ENCODE results near the gene PRRC2C.
"Not testable (repeated sequence)": the region's sequence is repeated elsewhere in the genome, so short reads cannot be mapped to it uniquely, and the experiment has no call there.

The PRRC2C gene

DNA sequence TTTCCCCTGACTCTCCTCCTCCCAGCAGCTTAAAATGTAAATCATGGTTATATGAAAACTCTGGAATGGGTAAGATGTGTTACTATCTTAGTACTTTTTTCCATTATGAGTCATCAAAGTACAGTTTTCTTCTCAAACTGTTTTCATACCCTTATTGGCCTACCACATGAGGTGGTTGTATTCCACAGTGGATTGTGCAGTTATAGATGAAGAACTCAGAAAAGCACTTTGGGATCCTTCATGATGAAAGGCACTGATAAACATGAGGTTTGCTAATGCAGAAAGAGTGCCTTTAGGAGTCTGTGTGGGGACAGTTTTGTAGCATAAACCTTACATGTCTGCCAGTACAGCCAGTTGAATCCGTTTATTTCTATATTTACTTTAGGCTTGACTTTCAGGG lies 104.7 kb downstream of the PRRC2C start:
- no peak for DNase-seq

DNA sequence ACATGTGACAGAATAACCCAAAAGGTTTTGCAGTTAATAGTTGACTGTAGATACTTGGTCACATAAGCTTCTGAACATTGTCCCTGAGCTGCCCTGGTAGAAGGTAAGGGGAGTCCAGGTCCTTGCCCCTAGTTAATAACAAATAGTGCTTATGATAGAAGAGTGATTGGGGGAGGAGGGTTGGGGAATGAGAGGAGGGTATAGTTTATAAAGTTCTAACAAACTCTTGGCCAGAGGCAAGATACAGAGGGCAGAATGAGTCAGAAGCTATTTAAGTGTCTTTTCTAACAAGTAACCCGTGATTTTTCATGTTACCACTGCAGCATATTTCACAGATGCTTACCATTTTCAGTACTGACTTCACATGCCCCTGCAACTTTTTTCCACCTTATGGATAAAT lies 110.0 kb downstream of the PRRC2C start:
- DNase-seq = no peak

DNA sequence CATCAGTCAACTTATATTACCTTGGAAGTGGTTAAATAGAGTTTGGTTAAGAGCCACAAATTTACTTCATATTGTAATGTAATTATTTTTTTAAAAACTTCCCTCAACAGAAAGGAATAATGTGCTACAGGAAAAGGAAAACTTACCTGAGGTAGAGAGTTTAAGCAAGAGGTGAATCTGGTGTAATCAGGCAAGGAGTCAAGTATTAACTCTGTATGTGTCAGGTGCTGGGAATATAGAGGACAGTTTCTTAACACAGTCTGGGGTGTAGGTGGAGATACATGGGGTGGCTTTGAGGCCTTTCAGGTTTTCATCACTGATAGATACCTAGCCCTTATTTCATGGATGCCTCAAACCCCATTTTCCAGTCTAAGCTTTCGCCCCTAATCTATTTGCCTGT lies 110.8 kb downstream of the PRRC2C start:
- no peak for DNase-seq

DNA sequence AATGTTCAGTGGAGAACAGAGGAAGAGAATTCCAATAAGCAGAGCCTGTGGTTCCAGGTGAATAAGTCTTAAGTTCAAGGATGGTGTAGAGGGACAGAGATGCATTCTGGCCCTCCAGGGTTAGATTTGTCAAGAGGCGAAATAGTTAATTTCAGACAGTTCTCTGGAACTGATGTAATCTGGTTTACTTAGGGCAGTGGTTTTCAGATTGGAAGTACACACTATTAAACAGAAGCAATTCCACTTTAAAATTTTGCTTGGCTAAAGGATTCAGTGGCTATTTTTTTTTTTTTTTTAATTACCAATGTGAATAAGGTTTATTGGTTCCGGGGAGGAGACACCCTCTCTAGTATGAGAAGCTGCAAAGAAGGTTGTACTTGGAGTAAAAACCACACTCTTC lies 111.4 kb downstream of the PRRC2C start:
- no peak for DNase-seq

DNA sequence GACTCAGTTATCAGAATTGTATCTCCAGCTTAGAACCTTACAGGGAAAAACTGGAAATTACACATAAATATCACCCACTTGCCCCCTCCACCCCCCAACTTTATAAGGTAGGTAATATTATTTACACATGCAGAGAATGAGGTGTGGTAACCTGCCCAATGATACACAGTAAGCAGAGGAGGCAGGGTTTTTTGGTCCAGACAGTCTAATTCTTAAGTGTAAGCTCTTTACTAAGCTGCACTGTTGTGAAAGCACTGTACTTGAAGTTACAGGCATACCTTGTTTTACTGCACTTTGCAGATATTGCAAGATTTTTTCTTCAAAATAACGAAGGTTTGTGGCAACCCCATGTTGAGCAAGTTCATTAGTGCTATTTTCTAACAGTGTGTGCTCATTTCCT lies 111.9 kb downstream of the PRRC2C start:
- DNase-seq = no peak

DNA sequence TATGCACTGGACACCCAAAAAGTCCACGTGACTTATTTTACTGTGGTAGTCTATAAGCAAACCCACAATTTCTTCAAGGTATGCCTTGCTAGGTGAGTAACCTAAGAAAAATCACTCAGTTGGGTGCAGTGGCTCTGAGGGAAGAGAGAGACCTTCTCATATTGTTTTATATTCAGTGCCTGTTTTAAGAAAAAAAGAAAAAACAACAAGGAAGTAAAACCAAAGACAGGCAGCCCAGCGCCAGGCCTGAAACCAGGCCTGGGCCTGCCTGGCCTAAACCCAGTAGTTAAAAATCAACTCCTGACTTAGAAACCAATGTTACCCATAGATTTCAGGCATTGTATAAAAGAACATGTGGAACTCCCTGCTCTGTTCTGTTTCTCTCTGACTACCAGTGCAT lies 115.0 kb downstream of the PRRC2C start:
- DNase-seq = not testable (repeated sequence)

DNA sequence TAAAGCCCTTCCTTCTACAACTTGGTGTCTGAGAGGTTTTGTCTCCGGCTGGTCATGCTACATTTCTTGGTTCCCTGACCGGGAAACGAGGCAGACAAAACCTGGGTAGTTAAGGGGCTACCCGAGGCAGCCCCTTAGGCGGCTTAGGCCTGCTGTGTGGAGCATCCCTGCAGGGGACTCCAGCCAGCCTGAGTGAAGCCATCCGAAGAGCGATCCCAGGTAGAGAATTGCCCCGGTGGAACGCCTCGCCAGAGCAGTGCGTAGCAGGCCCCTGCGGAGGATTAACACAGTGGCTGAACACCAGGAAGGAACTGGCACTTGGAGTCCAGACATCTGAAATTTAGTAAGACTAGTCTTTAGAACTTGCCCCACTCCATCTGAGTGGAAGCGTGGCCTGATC lies 115.5 kb downstream of the PRRC2C start:
- DNase-seq = no peak

DNA sequence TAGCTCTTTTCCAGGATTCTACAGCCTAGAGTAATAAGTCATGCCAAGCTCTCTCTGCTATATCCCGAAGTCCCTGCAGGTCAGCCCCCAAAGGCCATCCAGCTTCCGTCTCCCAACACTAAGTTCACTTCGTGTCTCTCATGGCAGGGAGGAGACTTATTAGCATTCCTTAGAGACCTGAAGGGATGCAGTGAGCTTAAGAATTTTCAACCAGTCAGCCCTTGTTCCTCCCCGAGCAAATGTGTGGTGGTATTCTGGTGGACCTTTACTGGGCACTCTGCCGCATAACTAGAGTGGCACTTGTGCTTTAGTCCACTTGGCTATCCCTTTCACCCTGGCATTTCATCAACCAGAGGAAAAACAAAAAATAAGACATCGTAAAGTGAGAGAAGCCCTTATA lies 117.7 kb downstream of the PRRC2C start:
- DNase-seq = not testable (repeated sequence)

DNA sequence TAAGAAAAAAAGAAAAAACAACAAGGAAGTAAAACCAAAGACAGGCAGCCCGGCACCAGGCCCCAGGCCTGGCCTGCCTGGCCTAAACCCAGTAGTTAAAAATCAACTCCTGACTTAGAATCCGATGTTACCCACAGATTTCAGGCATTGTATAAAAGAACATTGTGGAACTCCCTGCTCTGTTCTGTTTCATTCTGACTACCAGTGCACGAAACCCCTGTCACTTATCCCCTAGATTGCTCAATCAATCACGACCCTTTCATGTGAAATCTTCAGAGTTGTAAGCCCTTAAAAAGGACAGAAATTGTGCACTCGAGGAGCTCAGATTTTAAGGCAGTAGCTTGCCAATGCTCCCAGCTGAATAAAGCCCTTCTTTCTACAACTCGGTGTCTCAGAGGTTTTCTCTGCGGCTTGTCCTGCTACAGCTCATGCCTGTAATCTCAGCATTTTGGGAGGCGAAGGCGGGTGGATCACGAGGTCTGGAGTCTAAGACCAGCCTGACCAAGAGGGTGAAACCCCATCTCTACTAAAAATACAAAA lies 121.1 kb downstream of the PRRC2C start:
- no peak for DNase-seq

DNA sequence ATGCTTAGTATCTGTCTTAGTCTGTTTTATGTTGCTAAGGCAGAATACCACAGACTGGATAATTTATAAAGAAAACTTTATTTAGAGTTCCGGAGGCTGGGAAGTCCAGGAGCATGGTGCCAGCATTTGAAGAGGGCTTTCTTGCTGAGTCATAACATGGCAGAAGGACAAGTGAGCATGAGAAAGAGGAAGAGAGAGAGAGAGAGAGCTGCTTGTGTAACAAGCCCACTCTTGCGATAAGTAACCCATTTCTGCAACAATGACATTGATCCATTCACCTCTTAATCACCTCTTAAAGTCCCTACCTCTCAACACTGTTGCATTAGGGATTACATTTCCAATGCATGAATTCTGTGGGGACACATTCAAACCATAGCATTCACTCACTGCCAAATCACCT lies 125.1 kb downstream of the PRRC2C start:
- DNase-seq = no peak

DNA sequence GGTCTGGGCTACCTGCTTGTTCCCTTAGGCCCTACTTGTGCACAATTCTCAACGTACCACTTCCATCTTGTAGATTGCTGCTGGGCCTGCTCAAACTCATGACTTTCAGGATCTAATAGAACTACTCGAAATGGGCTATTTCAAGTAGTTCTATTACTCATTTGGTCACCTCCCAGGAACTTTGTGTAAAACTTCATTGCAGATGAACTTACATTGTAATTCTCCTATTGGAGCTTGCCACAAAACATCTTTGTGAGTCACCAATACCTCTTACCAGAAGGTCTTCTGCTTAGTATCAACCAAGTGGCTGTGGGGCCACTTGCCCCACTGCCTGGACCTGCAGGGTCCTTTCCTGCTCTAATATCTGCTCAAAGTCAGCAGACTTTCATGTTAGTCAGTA lies 126.0 kb downstream of the PRRC2C start:
- DNase-seq = no peak

DNA sequence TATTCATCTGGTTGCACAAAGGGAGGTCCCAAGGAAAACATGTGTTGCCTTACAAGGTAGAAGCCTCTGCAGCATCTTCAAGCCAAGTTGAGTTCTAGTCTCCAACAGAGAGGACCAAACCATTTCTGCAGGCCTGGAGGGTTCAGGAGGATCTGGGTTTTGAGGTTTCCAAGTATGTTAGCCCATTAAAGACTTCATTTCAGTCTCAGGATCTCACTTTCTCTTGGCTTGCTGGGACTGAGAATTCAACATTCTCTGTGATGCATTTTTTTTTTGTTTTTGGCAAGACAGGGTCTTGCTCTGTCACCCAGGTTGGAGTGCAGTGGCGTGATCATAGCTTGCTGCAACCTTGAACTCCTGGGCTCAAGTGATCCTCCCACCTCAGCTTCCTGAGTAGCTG lies 128.0 kb downstream of the PRRC2C start:
- DNase-seq = no peak

DNA sequence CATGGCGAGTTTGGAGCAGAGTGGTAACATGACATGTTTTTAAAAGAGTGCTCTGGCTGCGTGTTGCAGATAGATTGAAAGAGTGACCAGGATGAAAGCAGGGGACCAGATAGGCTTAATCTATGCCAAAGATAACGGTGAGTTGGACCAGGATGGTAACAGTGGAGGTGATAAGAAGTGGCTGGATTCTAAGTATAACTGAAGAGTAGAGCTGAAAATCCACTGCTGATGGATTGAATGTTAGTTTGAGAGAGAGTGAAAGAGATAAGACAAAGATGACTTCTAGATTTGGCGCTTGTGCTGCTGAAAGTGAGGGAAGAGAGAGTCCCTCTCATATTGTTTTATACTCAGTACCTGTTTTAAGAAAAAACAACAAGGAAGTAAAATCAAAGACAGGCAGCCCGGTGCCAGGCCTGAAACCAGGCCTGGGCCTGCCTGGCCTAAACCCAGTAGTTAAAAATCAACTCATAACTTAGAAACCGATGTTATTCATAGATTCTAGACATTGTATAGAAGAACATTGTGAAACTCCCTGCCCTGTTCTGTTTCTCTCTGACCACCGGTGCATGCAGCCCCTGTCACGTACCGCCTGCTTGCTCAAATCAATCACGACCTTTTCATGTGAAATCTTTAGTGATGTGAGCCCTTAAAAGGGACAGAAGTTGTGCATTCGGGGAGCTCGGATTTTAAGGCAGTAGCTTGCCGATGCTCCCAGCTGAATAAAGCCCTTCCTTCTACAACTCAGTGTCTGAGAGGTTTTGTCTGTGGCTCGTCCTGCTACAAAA lies 130.0 kb downstream of the PRRC2C start:
- not testable (repeated sequence) for DNase-seq

DNA sequence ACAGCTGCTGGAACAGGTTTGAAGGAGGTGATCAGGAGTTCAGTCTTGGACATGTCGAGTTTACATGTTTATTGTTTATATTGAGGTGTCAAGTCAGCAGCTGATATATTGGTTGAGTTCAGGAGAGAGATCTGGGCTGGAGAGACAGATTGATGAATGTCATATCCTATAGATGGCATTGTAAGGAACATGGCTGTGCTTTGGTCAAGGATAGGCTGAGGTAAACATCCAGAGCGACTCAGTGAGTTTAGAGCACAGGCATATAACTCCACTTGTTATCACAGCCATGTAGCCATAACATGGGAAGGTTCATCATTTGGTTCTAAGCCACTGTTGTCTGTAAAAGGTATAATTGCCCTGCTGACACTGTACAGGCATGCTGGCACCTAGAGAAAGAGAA lies 131.3 kb downstream of the PRRC2C start:
- no peak for DNase-seq

DNA sequence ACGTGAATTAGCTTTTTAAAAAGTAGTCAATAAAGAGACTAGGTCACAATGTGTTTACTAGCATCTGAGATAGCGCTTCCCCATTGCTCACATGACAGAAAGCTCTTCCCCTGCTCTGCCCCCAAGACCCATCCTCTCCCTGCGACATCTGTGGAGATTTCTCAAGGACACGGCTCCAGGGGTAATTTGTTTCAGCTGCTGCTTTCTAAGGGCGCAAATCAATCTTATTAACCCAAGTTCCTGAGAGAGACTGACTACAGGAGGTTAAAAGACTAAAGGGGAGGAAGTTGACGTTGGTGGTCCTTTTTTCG lies 136.8 kb downstream of the PRRC2C start, which contains the start of gene MYOCOS:
MYOCOS (plus strand) TSS at position 92 of the 311 bp plus-strand sequence. CDS start 1,641 bp downstream, outside the sequence.
- DNase-seq = no peak

DNA sequence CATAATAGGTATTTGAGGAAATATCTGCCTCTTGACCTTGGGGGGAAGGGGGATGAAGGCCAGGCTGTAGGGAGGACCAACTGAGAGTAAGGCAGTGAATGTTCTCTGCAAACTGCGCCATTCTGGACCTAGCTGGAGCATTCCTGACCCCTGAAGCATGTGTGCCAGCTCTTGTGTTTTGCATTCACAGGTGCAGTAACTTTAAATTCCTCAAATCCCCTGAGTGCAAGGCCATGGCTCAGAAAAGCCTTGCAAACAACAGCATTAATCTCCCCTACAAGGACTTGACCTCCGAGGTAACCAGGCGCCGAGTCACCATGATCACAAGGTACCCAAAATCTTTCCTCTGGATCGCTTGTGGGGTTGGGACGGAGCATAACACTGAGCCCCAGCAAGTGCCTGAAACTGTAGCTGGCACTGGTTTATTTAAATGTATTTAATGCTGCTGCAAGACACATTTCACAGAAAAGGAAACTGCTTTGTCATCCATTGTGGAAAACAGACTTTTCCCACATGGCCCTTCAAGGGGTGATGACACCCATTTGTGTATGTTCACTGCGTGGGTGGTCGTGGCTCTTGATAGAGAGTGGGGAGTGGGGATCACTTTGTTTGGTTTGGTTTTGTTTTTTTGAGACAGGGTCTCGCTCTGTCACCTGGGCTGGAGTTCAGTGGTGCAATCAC lies 138.5 kb downstream of the PRRC2C start:
- DNase-seq = no peak

DNA sequence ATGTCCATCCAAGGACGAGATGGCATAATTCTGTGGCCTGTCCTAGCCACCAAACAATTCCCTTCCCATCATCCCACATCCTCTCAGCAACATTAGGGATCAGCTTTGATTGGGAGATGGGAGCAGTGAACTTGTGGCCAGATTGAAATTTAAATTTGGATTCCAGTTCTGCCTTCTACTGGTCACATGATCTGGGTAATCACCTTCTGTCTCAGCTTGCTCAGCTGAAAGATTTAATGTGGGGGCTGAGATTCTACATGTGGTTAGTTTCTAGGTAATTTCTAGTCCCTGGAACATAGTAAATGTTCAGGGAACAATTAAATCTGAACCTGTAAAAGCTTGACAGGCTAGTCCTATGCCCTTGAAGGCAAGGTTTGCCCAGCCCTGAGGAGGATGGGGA lies 139.9 kb downstream of the PRRC2C start:
- DNase-seq = no peak

DNA sequence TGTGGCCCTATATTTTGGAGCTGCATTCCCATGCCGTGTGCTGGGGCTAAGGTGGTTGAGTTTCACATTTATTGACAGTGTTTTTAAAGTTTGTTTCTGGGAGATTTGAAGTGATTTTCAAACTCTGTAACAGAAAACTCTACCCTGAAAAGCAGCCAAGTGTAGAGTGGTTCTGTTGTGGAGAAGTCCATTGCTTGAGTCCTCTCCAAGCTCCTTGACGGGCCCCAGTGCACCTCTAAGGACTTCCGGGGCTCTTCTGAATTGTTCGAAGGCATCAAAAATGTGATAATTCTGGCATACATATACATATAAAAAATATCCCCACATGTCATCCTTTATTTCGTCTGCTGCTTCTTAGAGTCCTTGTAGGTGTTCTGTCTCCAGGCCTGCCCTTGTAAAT lies 141.7 kb downstream of the PRRC2C start:
- DNase-seq = no peak

DNA sequence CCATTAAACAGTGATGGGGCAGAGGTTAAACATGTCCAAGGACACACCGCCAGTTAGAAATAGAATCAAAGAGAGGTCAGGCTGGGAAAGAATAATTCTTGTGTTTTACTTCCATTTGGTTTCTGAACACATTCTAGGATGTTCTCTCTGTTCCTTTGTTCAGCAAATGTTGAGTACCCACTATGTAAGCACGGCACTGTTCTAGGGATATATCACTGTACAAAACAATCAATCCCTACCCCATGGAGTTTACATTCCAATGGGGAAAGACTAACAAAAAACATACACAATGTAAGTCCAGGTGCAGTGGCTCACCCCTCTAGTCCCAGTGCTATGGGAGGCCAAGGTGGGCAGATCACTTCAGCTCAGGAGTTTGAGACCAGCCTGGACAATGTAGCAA lies 142.9 kb downstream of the PRRC2C start:
- no peak for DNase-seq

DNA sequence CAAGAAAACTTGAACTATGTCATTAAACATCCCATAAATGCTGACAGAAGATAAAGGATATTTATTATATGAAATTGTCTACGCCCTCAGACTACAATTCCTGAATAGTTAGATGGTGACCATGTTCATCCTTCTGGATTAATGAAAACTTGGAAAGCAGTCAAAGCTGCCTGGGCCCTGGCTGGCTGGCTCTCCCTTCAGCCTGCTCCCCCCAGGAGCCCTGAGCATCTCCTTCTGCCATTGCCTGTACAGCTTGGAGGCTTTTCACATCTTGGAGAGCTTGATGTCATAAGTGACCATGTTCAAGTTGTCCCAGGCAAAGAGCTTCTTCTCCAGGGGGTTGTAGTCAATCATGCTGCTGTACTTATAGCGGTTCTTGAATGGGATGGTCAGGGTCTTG lies 150.3 kb downstream of the PRRC2C start:
- DNase-seq = no peak

DNA sequence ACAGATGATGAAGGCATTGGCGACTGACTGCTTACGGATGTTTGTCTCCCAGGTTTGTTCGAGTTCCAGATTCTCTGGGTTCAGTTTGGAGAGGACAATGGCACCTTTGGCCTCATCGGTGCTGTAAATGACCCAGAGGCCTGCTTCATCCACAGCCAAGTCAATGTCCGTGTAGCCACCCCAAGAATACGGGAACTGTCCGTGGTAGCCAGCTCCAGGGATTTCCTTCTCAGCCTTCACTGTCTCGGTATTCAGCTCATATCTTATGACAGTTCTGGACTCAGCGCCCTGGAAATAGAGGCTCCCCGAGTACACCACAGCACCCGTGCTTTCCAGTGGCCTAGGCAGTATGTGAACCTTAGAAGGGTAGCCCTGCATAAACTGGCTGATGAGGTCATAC lies 150.8 kb downstream of the PRRC2C start:
- DNase-seq = no peak

DNA sequence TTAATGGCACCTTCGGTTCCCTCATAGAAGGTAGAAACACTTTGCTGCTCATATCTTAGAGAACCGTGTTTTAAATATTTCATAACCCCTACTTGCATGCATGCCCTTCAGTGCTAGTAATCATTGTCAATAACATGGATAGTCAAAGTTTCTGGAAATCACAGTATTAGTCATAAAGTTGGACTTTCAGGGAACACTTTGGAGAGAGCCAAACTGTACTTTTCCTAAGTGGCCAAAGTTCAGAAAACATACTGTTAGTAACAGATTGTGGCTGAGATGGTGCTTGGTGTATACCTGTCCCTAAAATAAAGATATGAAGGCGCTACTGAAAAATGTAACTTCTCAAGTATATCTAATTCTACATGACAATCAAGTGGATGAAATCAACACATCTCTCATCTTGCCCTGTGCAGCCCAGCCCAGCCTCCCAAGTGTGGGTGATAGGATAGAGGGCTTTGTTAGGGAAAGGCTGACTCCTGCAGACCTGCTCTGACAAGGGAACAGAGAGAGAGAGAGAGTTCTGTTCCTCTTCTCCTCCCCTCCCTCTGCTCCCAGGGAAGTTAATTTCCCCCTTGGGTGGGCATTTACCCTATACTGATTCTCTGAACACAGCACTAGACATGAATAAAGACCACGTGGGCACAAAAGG lies 152.7 kb downstream of the PRRC2C start:
- DNase-seq = no peak

DNA sequence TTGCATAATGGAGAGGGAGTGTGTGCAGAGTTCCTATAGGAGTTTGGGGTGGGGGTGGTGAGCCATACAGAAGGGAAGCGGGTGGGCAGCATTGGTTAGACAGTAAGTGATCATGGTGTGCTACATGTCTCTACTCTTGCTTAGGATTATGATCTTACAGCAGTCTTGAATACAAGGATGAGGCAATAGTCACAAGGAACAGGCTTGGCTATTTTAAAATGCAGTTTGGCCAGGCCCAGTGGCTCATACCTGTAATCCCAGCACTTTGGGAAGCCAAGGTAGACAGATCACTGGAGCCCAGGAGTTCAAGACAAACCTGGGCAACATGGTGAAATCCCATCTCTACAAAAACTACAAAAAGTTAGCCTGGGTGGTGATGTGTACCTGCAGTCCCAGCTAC lies 154.9 kb downstream of the PRRC2C start:
- DNase-seq = no peak
